GM18870 (cell line): ENCODE results near the gene GRIK1.
A peak's percentile ranks its signal among the peaks of the same experiment; 100 is the strongest.

Experiments used
- ATAC-seq: cut with Tn5 transposase; IDR thresholded peaks from one replicate; pipeline ENCODE4 v1.9.1; 2021; ENCODE audit warnings: moderate library complexity; ENCODE audit not compliant: unreplicated experiment

GRIK1 gene

DNA sequence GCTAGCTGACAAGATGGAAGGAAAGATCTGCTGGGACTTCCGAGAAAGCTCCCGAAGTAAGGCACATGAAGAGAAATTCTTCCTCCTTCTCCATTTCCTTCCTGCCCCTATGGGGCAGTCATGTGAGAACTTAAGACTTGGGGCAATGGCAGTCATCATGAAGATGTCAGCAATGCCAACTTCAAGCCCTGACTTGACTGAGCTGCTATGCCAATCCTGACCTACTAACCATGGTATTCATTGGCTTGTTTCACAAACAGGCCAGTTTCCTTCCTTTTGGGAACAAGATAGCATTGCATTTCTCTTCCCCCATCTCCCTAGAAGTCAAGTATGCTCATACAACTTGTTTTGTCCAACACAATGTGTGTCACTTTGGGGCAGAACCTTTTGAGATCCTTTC lies 25.5 kb downstream of the GRIK1 start:
- no peak for ATAC-seq

GRCh38 chr21:29909571-29909970 lies 30.2 kb downstream of the GRIK1 start:
- ATAC-seq = no peak

DNA sequence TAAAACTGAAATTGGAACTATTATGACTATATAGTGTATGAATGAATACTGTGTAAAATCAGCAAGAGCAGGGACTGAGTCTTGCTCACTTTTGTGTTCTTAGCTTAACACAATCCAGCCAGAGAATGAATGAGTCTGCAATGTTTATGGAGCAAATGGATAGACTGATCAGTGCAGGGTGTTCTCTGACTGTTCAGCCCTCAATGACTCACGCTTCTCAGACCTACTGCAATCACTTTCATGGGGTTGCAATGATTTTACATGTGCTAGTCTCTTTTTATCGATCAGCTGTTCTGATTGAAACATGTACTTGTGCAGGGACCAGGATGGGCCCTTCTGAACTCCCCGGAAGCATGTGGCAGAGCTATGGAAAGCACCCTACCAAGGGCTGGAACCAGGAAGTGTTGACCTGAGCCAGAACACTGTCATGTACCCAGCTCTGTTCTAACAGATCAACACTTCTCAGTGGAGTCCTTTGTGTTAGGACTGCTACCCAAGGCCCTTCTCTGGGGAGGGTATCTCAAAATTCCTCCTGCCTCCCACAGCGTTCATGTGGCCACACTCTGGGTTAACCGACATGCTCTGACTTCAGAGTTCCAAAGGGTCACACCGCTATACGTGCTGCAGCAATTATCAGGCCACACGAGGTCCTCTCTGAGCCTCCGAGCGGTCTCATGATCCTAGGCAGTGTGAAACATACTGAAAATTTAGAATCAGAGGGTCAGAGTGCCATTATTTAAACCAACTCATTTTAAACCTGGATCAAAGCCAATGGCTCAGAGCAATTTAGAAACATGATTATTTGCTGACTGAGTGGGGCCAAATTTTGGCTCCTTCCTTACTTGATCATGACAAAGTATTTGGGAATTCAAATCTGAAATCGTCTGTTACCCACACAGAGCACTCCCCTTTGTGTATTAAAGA lies 35.2 kb downstream of the GRIK1 start:
- no peak for ATAC-seq

GRCh38 chr21:29896884-29897283 lies 42.9 kb downstream of the GRIK1 start:
- ATAC-seq = no peak

DNA sequence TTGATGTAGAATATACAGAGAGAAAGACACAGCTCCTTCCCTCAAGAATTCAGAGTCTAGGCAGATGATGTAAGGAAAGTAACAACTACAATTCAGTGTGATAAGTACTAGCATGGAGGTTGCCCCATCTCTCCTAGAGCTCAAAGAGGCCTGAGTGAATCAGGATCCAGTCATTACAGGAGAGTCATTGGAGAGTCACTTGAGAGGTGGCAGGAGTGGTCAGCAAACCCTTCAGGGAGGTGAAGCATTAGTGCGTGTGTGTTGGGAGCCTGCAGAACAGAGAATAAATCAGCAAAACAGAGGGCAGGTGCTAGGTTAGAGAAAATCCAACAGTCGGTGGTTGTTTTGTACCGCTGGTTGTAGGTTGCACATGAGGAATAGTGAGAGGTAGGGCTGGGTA lies 46.1 kb downstream of the GRIK1 start:
- ATAC-seq = no peak

DNA sequence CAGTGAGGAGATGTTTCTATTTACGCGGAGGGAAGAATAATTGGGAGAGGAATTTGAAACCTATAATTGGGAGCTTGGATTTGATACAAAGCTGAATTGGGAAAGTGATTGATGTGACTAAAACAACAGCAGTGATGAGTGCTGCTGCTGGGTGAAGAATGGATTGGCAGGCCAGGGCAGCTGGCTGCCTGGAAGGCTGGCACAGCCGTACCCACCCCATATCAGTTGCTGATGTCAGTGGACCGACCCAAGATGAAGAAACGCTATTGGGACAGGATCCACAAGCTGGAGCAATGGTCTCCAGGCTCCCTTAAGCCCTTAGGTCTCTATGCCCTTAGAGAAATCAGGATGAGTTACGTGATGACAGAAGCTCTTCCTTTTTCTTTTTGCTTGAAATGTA lies 47.4 kb downstream of the GRIK1 start:
- ATAC-seq = no peak

DNA sequence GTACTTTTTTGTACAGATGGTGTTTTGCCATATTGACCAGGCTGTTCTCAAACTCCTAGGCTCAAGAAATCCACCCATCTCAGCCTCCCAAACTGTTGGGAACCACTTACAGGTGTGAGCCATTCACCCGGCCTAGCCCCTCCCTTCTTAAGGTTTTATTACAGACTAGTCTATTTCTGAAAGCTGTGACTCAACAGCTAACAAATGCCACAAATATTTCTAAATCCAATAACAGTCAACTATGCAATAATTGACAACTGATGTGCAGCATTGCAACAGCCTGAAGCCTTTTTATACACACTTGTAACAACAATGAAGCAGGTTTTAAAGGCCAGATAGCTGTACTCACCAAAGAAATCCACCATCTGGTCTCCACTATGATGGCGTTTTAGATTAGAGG lies 51.4 kb downstream of the GRIK1 start:
- ATAC-seq = no peak

DNA sequence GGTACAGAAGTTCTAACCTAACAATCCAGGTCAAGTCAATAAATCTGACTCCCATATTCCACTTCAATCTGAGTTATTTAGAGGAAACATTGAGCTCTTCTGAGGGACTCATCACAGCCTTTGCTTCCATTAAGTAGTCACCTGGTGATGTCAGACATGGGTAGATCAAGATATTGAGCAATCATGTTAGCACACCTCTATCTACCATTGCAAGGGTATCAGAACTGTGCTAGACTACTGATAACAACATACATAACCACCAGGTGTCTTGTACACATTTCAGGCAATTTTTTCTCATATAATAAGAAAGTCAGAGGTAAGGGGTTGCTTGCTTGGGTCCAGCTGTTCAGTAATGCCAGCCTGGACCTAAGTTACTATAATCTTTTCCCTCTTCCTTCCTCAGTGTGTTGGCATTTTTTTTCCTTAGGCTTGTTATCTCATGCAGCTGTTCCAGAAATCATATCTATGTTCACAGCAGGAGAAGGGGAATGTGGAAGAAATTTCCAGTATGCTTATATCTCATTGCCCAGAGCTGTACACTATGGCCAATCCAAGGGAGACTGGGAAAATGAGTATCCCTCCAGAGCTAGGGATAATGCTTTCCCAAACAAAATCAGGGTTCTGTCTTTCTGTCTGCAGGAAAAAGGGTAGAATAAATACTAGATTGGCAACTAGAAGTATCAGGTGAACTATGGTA lies 52.3 kb downstream of the GRIK1 start:
- no peak for ATAC-seq

GRCh38 chr21:29885491-29885890 lies 54.3 kb downstream of the GRIK1 start:
- no peak for ATAC-seq

DNA sequence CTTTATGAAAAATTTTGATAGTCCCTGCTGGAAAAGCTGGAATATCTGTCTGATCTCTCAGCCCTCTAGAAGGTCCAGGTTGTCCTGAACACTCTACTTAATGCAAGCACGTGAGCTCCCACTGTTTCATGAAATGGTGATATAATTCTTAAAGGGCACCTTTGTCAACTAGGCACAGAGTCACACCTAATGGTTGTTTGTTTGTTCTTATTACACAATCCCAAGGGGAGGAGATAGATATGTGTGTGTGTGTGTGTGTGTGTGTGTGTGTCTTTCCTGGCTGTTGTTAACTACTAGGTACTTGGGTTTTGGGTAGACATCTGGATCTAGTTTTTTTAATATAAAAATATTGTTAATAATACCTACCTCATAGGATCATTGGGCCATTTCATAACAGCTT lies 63.9 kb downstream of the GRIK1 start:
- ATAC-seq = no peak

GRCh38 chr21:29875036-29875716 lies 64.6 kb downstream of the GRIK1 start:
- no peak for ATAC-seq

- no peak for ATAC-seq
Measured at GRCh38 chr21:29873908-29874307, 65.9 kb downstream of the GRIK1 start.

DNA sequence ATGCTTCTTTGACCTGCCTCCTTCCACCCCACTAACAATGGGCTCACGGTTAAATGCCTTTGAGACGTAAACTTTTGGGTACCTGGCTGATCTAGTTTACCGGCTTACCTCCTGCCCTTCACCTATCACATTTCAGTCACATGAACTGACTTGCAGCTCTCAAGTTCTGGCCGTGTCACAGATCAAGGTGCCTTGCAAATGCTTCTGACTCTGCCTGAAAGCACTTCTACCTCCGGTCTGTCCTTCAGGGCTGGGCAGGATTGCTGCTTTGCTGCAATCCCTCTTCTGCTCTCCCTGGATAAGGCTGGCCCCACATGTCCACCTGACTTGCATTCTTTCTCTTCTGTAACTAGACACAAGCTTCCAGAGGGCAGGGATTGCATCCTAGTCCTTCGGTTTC lies 69.0 kb downstream of the GRIK1 start:
- ATAC-seq = no peak

- ATAC-seq = no peak
Measured at GRCh38 chr21:29867796-29868195, 72.0 kb downstream of the GRIK1 start.

GRCh38 chr21:29860346-29860745 lies 79.5 kb downstream of the GRIK1 start:
- no peak for ATAC-seq

GRCh38 chr21:29857150-29857549 lies 82.6 kb downstream of the GRIK1 start:
- no peak for ATAC-seq

GRCh38 chr21:29854795-29855194 lies 85.0 kb downstream of the GRIK1 start:
- ATAC-seq = no peak

DNA sequence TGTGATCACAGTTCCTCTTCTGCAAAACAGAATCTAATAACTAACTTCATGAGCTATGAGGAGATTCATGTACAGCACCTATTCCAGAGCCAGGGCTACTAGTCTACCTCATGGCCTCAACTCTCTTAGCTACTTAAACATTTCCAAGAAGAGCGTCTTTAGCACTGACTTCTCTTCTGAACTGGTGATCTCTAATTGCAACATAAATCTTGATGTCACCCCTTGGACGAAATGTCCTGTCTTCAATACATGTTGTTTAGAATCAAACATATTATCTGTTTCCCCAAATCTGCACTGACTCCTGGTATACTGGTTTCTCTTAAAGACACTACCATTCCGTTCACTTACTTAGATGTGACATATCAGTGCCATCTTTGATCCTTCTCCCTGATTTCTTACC lies 88.2 kb downstream of the GRIK1 start:
- no peak for ATAC-seq

GRCh38 chr21:29849735-29850176 lies 90.0 kb downstream of the GRIK1 start:
- peak; percentile 96 for ATAC-seq

- ATAC-seq = no peak
Measured at GRCh38 chr21:29843804-29844203, 96.0 kb downstream of the GRIK1 start.

GRCh38 chr21:29834617-29835016 lies 105.2 kb downstream of the GRIK1 start:
- ATAC-seq = no peak

DNA sequence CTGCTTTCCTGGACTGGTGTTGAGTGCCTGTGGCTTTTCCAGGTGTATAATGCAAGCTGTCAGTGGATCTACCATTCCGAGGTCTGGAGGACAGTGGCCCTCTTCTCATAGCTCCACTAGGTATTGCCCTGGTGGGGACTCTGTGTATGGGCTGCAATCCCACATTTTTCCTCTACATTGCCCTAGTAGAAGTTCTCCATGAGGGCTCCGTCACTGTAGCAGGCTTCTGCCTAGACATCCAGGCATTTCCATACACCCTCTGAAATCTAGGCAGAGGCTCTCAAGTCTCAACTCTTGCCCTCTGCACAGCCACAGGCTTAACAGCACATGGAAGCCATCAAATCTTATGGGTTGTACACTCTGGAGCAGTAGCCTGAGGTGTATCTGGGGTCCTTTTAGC lies 107.6 kb downstream of the GRIK1 start:
- no peak for ATAC-seq
